Measurements from ENCODE around the gene MERTK.
"Not testable (repeated sequence)": the region's sequence is repeated elsewhere in the genome, so short reads cannot be mapped to it uniquely, and the experiment has no call there.

DNA sequence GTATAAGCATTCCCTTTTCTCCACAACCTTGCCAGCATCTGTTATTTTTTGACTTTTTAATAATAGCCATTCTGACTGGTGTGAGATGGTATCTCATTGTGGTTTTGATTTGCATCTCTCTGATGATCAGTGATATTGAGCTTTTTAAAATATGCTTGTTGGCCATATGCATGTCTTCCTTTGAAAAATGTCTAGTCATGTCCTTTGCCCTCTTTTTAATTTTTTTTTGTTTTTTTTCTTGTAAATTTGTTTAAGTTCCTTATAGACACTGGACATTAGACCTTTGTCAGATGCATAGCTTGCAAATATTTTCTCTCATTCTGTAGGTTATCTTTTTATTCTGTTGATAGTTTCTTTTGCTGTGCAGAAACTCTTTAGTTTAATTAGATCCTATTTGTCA lies 171.4 kb downstream of the MERTK start:
- TF ChIP-seq, protein P1, sequence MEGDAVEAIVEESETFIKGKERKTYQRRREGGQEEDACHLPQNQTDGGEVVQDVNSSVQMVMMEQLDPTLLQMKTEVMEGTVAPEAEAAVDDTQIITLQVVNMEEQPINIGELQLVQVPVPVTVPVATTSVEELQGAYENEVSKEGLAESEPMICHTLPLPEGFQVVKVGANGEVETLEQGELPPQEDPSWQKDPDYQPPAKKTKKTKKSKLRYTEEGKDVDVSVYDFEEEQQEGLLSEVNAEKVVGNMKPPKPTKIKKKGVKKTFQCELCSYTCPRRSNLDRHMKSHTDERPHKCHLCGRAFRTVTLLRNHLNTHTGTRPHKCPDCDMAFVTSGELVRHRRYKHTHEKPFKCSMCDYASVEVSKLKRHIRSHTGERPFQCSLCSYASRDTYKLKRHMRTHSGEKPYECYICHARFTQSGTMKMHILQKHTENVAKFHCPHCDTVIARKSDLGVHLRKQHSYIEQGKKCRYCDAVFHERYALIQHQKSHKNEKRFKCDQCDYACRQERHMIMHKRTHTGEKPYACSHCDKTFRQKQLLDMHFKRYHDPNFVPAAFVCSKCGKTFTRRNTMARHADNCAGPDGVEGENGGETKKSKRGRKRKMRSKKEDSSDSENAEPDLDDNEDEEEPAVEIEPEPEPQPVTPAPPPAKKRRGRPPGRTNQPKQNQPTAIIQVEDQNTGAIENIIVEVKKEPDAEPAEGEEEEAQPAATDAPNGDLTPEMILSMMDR (IDR thresholded peaks at IDR 0.05): not testable (repeated sequence)
- TF ChIP-seq POLR2A (IDR thresholded peaks at IDR 0.05): not testable (repeated sequence)

Data from right lobe of liver (tissue), 4 donors.